ENCODE measurements around the gene NTRK2. TPM values are rescaled to one million over a fixed set of nuclear protein-coding genes. Genes with fewer than 3 reads are reported as not detected.

NTRK2 gene
- total RNA-seq, 1 donor from 2014 or later = 4.6 TPM

GRCh38 chr9:84850830-84851392 is 181.4 kb downstream of the NTRK2 start:
- Histone ChIP-seq H3K4me1 (ENCODE audit: insufficient read depth, low read length) (peaks cover 14% of the 10 kb centered on the region), H3K9me3 (ENCODE audit: insufficient read depth, low read depth, low read length) (no peaks in the 10 kb centered on the region), H3K79me2 (ENCODE audit: insufficient read depth, low read length) (no peaks in the 10 kb centered on the region), H4K20me1 (ENCODE audit: insufficient read depth, low read length) (no peaks in the 10 kb centered on the region), H3K27me3 (ENCODE audit: insufficient read depth, low read length) (no peaks in the 10 kb centered on the region), H3K36me3 (ENCODE audit: insufficient read depth, low read length) (no peaks in the 10 kb centered on the region), H3K4me2 (ENCODE audit: low read length) (no peak overlapping the region), H2AFZ (ENCODE audit: low read depth, low read length) (no peak overlapping the region), H3K27ac (ENCODE audit: low read depth, low read length) (no peak overlapping the region), H3K4me3 (ENCODE audit: insufficient read depth, low read depth, low read length) (no peak overlapping the region), H3K9ac (ENCODE audit: low read length) (no peak overlapping the region)
- DNase-seq (ENCODE audit: low read depth) (no peak), FAIRE-seq (no peak)
- TF ChIP-seq EZH2 (IDR thresholded peaks at IDR 0.05; ENCODE audit: insufficient read depth, low read length) (no peak), CTCF (IDR thresholded peaks at IDR 0.05; ENCODE audit: insufficient read depth, low read depth, low read length) (no peak)
- Mint-ChIP-seq H3K9me3 (ENCODE audit: unreplicated experiment) (no peaks in the 10 kb centered on the region), H3K4me3 (ENCODE audit: unreplicated experiment) (no peak overlapping the region), H3K36me3 (ENCODE audit: low read depth, unreplicated experiment) (no peaks in the 10 kb centered on the region), H3K27me3 (ENCODE audit: low read depth, unreplicated experiment) (no peaks in the 10 kb centered on the region), H3K27ac (ENCODE audit: unreplicated experiment) (peak overlapping the region; percentile 83), H3K4me1 (ENCODE audit: low read depth, unreplicated experiment) (peaks cover 25% of the 10 kb centered on the region)

GRCh38 chr9:84851935-84852585 is 182.5 kb downstream of the NTRK2 start:
- DNase-seq (ENCODE audit: low read depth) (peak; percentile 96), FAIRE-seq (peak; percentile 99)
- TF ChIP-seq EZH2 (IDR thresholded peaks at IDR 0.05; ENCODE audit: insufficient read depth, low read length) (no peak), CTCF (IDR thresholded peaks at IDR 0.05; ENCODE audit: insufficient read depth, low read depth, low read length) (no peak)
- Histone ChIP-seq H3K27me3 (ENCODE audit: insufficient read depth, low read length) (no peaks in the 10 kb centered on the region), H3K4me2 (ENCODE audit: low read length) (peak overlapping the region; percentile 72), H3K36me3 (ENCODE audit: insufficient read depth, low read length) (no peaks in the 10 kb centered on the region), H4K20me1 (ENCODE audit: insufficient read depth, low read length) (no peaks in the 10 kb centered on the region), H3K9ac (ENCODE audit: low read length) (peak overlapping the region; percentile 26), H3K9me3 (ENCODE audit: insufficient read depth, low read depth, low read length) (no peaks in the 10 kb centered on the region), H2AFZ (ENCODE audit: low read depth, low read length) (peak overlapping the region; percentile 57), H3K79me2 (ENCODE audit: insufficient read depth, low read length) (no peaks in the 10 kb centered on the region), H3K4me3 (ENCODE audit: insufficient read depth, low read depth, low read length) (no peak overlapping the region), H3K4me1 (ENCODE audit: insufficient read depth, low read length) (peaks cover 14% of the 10 kb centered on the region), H3K27ac (ENCODE audit: low read depth, low read length) (peak overlapping the region; percentile 16)
- H3K4me1 Mint-ChIP-seq (ENCODE audit: low read depth, unreplicated experiment) = peaks cover 25% of the 10 kb centered on the region
- no peaks in the 10 kb centered on the region for H3K36me3 Mint-ChIP-seq (ENCODE audit: low read depth, unreplicated experiment)
- peak overlapping the region; percentile 98 for H3K27ac Mint-ChIP-seq (ENCODE audit: unreplicated experiment)
- no peaks in the 10 kb centered on the region for H3K27me3 Mint-ChIP-seq (ENCODE audit: low read depth, unreplicated experiment)
- no peaks in the 10 kb centered on the region for H3K9me3 Mint-ChIP-seq (ENCODE audit: unreplicated experiment)
- H3K4me3 Mint-ChIP-seq (ENCODE audit: unreplicated experiment) = no peak overlapping the region
